AG04449 (cell line): Measurements from ENCODE around the gene PXDN.

ENCODE experiments used
- CTCF ChIA-PET: fragments of 350-600 bp; formaldehyde crosslinking; extraction: SDS; loops from one replicate; lab custom pipeline; 2021; ENCODE audit warnings: antibody characterized with exemption; lab: Yijun Ruan, JAX
- POLR2A ChIA-PET: fragments of 400-600, 350-600 bp; formaldehyde crosslinking; extraction: SDS; loops from one replicate; lab custom pipeline; 2020; ENCODE audit warnings: antibody characterized with exemption, inconsistent platforms; lab: Yijun Ruan, JAX
- DNase-seq: peaks from one replicate; pipeline ENCODE4 v3.0.0-alpha.2; 2010; ENCODE audit warnings: low read depth, low spot score
- H3K4me3 ChIP-seq: 2 replicates; pipeline ENCODE4 v1.5.1; 2011; ENCODE audit warnings: low read depth, mild to moderate bottlenecking, control low read depth, low read length
- CTCF ChIP-seq: IDR thresholded peaks from one replicate; pipeline ENCODE4 v1.5.1; 2011; ENCODE audit warnings: mild to moderate bottlenecking, moderate library complexity, low read length, control low read depth, inconsistent platforms; ENCODE audit not compliant: insufficient read depth; ENCODE audit errors: missing control alignments

PXDN gene

GRCh38 chr2:1600191-1601066 is 143.9 kb downstream of the PXDN start:
- TF ChIP-seq CTCF = no peak
- ChIA-PET POLR2A (no interaction called here), CTCF (interaction anchor here (1.1 to 1.9 kb wide), 2 partner anchors 149 to 217 kb away, joined by 3 to 4 read pairs; no protein-coding TSS in a partner anchor)
- no peak overlapping the region for H3K4me3 ChIP-seq
- DNase-seq = no peak

- ChIA-PET POLR2A (no interaction called here), CTCF (interaction anchor here (1.9 kb wide), 1 partner anchor 218 kb away, joined by 4 read pairs; no protein-coding TSS in a partner anchor)
- no peak for TF ChIP-seq CTCF
These were observed 144.8 kb downstream of the PXDN start for GRCh38 chr2:1599301-1600085.

GRCh38 chr2:1598800-1599199 is 145.5 kb downstream of the PXDN start:
- no peak for TF ChIP-seq CTCF
- ChIA-PET POLR2A (no interaction called here), CTCF (interaction anchor here (1.9 kb wide), 1 partner anchor 218 kb away, joined by 4 read pairs; no protein-coding TSS in a partner anchor)
- no peak for DNase-seq
- H3K4me3 ChIP-seq = no peak overlapping the region

More at GRCh38 chr2:1599301-1600085, 144.8 kb downstream of the PXDN start:
- no peak for DNase-seq
- H3K4me3 ChIP-seq = no peak overlapping the region

- ChIA-PET POLR2A (no interaction called here), CTCF (interaction anchor here (1.9 kb wide), 1 partner anchor 219 kb away, joined by 4 read pairs; no protein-coding TSS in a partner anchor)
- H3K4me3 ChIP-seq = no peak overlapping the region
- DNase-seq = no peak
- no peak for TF ChIP-seq CTCF
These were observed 146.1 kb downstream of the PXDN start for GRCh38 chr2:1598041-1598710.

GRCh38 chr2:1595274-1595673 is 149.0 kb downstream of the PXDN start:
- ChIA-PET CTCF (no interaction called here), POLR2A (no interaction called here)
- TF ChIP-seq CTCF = no peak
- no peak for DNase-seq
- H3K4me3 ChIP-seq = no peak overlapping the region
